ENCODE data around the gene NUP210L. TPM values are rescaled to one million over a fixed set of nuclear protein-coding genes. Genes with fewer than 3 reads are reported as not detected.
A peak's percentile ranks its signal among the peaks of the same experiment; 100 is the strongest.

Gene NUP210L
- total RNA-seq (2013): 0.12 TPM
- polyA plus RNA-seq (under 1 TPM in 1 of 3 donors, not detected in 2; 0.03 TPM), polyA minus RNA-seq (under 0.01 and 0.08 TPM in 2 replicates), total RNA-seq (0.29 to 3.9 (median 1.2) reads per million in 11 experiments)

DNA sequence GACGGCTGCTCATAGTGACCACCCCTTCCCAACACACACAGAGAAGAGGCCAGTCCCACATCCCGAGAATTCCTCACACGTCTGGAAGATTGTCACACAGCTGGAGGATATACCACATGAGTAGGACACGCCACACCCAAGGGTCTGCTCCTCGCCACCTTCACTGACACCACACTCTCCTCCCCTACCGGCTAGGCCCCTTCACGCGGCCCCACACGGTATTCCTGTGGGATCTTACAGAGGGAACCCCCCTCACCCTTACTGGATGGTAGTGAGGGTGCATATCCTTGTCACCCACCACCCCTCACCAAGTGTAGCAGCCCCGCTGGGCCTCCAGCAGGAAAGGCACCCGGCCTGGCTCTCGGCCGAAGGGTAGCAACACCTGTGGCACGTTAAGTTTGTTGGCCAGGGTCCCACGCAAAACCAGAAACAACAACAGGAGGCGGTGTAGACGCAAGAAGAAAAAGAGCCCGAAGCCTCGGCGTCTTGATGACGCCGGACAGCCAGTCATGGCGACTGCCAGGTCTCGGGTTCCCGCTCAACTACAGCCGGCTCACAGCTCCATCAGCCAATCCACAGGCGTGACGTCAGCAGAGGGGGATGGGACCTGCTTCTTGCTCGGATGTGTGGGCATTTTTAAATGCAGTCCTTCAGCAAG, at the start of gene NUP210L:
TSS of gene NUP210L (minus strand) at position 540 of the 658 bp plus-strand sequence.
- Mint-ChIP-seq H3K27me3 (ENCODE audit: low read depth in 3 of 3) (no peaks in the 10 kb centered on the region), H3K36me3 (peaks cover 46 to 48% of the 10 kb centered on the region in 2 donors), H3K4me1 (peaks cover 41% of the 10 kb centered on the region), H3K4me3 (no peak within 1 kb of the TSS), H3K27ac (peak within 1 kb of the TSS; percentile 81 to 92 (median 87)), H3K9me3 (no peaks in the 10 kb centered on the region)
- Histone ChIP-seq H3K36me3 (replicated peaks in 1 of 2; ENCODE audit: control insufficient read depth in 1 of 2, insufficient read depth in 2 of 2, low read length in 2 of 2) (peaks cover 41 to 49% of the 10 kb centered on the region in 2 donors), H3K9me3 (replicated peaks in 1 of 2; ENCODE audit: control insufficient read depth in 1 of 2, insufficient read depth in 1 of 2, low read length in 2 of 2) (no peaks in the 10 kb centered on the region), H3K4me1 (ENCODE audit: control insufficient read depth in 1 of 2, insufficient read depth in 2 of 2, low read length in 2 of 2) (peaks cover 37 to 42% of the 10 kb centered on the region in 2 donors), H3K4me2 (replicated peaks; ENCODE audit: extremely low read depth, low read length, poor library complexity, severe bottlenecking) (peak within 1 kb of the TSS; percentile 3), H3K79me2 (ENCODE audit: insufficient read depth, low read length) (peaks cover 8% of the 10 kb centered on the region), H3K27ac (ENCODE audit: low read depth in 1 of 2, low read length in 2 of 2) (peak within 1 kb of the TSS; percentile 9 to 70), H3K27me3 (ENCODE audit: control insufficient read depth in 2 of 2, insufficient read depth in 2 of 2, low read length in 2 of 2) (no peaks in the 10 kb centered on the region), H4K20me1 (ENCODE audit: insufficient read depth, low read length) (peaks cover 47% of the 10 kb centered on the region), H3K4me3 (replicated peaks in 1 of 3; ENCODE audit: low read depth in 2 of 3, low read length in 3 of 3) (no peak within 1 kb of the TSS), H2AFZ (ENCODE audit: insufficient read depth, low read depth, low read length, poor library complexity, severe bottlenecking) (no peak within 1 kb of the TSS), H3K9ac (ENCODE audit: insufficient read depth, low read length, poor library complexity, severe bottlenecking) (no peak within 1 kb of the TSS)
- intact Hi-C loops (cut with micrococcal nuclease): no loop called here
- no peak for DNase-seq
- 91% methylated on average over 15 of the region's 29 CpGs for WGBS (ENCODE audit: insufficient coverage)
- TF ChIP-seq, protein P1, sequence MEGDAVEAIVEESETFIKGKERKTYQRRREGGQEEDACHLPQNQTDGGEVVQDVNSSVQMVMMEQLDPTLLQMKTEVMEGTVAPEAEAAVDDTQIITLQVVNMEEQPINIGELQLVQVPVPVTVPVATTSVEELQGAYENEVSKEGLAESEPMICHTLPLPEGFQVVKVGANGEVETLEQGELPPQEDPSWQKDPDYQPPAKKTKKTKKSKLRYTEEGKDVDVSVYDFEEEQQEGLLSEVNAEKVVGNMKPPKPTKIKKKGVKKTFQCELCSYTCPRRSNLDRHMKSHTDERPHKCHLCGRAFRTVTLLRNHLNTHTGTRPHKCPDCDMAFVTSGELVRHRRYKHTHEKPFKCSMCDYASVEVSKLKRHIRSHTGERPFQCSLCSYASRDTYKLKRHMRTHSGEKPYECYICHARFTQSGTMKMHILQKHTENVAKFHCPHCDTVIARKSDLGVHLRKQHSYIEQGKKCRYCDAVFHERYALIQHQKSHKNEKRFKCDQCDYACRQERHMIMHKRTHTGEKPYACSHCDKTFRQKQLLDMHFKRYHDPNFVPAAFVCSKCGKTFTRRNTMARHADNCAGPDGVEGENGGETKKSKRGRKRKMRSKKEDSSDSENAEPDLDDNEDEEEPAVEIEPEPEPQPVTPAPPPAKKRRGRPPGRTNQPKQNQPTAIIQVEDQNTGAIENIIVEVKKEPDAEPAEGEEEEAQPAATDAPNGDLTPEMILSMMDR (IDR thresholded peaks at IDR 0.05): no peak

DNA sequence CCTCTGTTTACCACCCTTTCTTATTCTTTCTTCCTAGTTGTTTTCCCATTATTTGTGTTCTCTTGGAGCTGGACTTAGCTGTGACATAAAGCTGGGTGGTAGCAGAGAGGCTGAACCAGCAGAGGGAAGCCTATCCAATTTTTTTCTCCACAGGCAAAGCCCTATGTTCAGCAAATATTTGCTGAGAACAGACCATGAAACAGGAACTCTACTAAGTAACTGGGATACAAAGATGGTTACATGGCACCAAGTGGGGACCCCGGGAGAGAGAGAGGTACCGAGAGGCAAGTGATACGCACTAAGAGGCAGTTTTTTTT, 44.6 kb upstream of the NUP210L start:
- Histone ChIP-seq H3K36me3 (replicated peaks in 1 of 2; ENCODE audit: control insufficient read depth in 1 of 2, insufficient read depth in 2 of 2, low read length in 2 of 2) (no peaks in the 10 kb centered on the region), H2AFZ (ENCODE audit: insufficient read depth, low read depth, low read length, poor library complexity, severe bottlenecking) (peak overlapping the region; percentile 60), H4K20me1 (ENCODE audit: insufficient read depth, low read length) (no peaks in the 10 kb centered on the region), H3K9me3 (replicated peaks in 1 of 2; ENCODE audit: control insufficient read depth in 1 of 2, insufficient read depth in 1 of 2, low read length in 2 of 2) (no peaks in the 10 kb centered on the region), H3K4me1 (ENCODE audit: control insufficient read depth in 1 of 2, insufficient read depth in 2 of 2, low read length in 2 of 2) (peaks cover under 1 to 10% of the 10 kb centered on the region in 2 donors), H3K27me3 (ENCODE audit: control insufficient read depth in 2 of 2, insufficient read depth in 2 of 2, low read length in 2 of 2) (no peaks in the 10 kb centered on the region), H3K27ac (ENCODE audit: low read depth in 1 of 2, low read length in 2 of 2) (no peak overlapping the region), H3K4me3 (replicated peaks in 1 of 3; ENCODE audit: low read depth in 2 of 3, low read length in 3 of 3) (no peak overlapping the region), H3K4me2 (replicated peaks; ENCODE audit: extremely low read depth, low read length, poor library complexity, severe bottlenecking) (no peak overlapping the region), H3K9ac (ENCODE audit: insufficient read depth, low read length, poor library complexity, severe bottlenecking) (no peak overlapping the region), H3K79me2 (ENCODE audit: insufficient read depth, low read length) (no peaks in the 10 kb centered on the region)
- H3K36me3 Mint-ChIP-seq: no peaks in the 10 kb centered on the region
- H3K9me3 Mint-ChIP-seq: no peaks in the 10 kb centered on the region
- no peak for DNase-seq
- H3K27me3 Mint-ChIP-seq (ENCODE audit: low read depth in 3 of 3): peaks cover 0 to 1% (median 0%) of the 10 kb centered on the region in 3 donors
- peaks cover 7% of the 10 kb centered on the region for H3K4me1 Mint-ChIP-seq
- intact Hi-C loops (cut with micrococcal nuclease): loop anchor here in 1 of 2 donors (5.0 kb wide), 1 partner anchor 73 kb away; the partner anchor contains the start of gene HAX1
- TF ChIP-seq, protein P1 (IDR thresholded peaks at IDR 0.05): no peak
- no peak overlapping the region for H3K4me3 Mint-ChIP-seq
- H3K27ac Mint-ChIP-seq: no peak overlapping the region
- 90% methylated on average over 3 of the region's 3 CpGs for WGBS (ENCODE audit: insufficient coverage)

Data from CD14-positive monocyte (primary cell).